Measurements from ENCODE around the gene ZNF385B.
"Not testable (repeated sequence)": the region's sequence is repeated elsewhere in the genome, so short reads cannot be mapped to it uniquely, and the experiment has no call there.

The ZNF385B gene

DNA sequence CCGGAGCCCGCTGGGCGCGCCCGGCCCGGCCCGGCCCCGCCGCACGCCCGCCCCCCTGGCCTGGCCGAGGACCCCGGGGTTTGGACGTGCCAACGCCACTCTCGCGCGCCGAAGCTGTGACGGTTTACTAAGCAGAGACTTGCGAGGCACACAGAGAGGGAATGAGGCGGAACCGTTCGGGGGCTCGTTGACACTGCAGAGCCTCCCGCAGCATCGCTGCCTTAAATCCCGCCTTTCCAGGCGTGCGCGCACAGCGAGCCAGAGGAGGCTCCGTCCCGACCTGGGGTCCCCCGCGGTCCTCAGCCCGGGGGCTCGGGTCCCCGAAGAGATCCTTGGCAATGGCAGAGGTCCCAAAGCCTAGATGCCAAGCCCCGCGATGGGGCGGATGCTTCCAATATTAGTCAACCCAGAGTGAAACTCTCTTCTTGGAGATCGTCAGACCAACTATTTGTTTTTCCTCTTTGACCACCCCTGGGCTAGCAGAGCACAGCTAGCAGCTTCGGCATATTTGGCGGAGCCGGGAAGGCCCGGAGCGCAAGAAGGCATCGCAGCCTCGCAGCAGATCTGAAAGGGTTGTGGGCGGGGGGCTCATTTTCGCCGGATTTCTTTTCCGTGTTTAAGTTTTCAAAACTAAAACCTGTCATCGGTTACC lies at the start of gene ZNF385B:
ZNF385B (minus strand) TSS at position 197 of the 652 bp plus-strand sequence.
- DNase-seq (no peak), ATAC-seq (no peak)

DNA sequence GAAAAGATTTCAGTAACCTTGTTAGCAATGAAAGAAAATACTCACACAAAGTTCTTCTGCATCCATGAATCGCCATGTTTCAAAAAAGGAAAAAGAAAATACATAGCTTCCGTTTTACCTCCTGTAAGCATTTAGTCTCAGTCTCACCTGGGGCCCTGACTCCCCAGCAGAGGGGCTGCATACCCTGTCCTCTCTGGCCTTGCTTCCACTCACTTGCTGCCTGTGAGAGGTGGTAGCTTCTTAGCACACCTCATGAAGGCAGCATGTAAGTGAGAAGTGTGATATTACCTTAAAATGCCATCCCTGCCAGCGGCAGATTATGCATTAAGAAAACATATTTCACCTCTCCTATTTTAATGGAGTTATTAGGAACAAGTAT lies 49.3 kb upstream of the ZNF385B start:
- ATAC-seq (no peak), DNase-seq (no peak)

DNA sequence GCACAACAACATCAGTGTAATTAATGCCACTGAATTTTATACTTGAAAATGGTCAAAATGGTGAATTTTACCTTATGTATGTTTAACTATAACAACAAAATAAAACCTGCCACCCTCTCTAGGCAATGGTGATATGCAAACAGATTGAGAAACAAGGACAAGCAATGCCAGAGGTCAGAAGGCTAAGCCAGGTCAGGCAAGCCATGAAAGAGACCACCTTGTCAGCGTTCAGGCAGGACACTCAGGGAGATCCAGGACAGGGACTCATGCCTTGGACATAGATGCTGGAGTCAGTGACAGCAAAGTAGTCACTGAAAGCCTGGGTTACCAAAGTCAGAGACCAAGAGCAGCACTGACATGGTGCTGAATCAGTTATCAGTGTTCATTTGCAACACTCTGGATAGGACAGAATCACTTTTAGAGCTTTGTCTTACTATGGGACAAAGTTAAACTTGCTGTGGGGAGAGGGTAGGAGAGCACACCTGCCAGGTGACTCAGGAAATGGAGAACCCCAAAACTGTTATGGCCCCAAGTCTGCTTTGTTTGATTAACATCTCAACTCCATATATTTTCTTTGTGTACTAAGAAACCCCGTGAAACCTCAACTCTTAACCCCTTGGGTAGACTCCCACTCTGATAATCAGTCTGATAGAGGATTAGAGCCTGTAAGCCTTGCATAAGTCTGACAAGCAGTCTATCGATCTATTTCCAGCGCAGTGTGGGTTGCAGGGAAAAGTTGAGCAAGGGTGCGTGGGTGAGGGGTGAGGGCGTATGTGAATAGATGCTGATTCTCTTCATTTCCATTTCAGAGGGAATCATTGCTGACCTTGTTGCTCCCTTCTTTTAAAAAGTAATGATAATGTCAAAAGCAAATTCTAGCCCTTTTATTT lies 48.7 kb upstream of the ZNF385B start:
- DNase-seq (no peak), ATAC-seq (no peak)

DNA sequence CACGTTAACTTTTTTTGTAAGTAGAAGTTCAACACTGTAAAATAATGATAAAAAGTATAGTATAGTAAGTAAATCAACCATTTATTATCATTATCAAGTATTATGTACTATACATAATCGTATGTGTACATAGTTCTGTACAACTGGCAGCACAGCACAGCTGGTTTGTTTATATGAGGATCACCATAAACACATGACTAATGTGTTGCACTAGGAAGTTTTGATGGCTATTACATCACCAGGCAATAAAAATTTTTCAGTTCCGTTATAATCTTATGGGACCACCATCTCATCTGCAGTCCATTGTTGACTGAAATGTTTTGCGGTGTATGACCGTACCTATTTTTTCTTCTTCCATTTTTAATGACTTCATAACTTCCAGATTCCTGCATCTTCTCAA lies 39.2 kb upstream of the ZNF385B start:
- DNase-seq (no peak), ATAC-seq (no peak)

DNA sequence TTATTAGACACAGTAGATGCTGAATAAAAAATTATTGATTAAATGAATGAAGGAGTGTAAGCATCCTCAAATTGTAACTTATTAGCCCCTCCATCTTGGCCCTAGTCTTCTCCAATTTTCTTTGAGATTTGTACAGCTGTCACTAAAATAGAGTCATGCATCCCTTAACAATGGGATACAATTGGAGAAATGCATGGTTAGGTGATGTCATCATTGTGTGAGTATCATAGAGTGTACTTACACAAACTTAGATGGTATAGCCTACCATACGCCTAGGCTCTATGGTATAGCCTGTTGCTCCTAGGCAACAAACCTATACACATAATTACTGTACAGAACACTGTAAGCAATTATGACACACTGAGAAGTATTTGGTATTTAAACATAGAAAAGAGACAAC lies 38.3 kb upstream of the ZNF385B start:
- no peak for ATAC-seq
- DNase-seq: no peak

DNA sequence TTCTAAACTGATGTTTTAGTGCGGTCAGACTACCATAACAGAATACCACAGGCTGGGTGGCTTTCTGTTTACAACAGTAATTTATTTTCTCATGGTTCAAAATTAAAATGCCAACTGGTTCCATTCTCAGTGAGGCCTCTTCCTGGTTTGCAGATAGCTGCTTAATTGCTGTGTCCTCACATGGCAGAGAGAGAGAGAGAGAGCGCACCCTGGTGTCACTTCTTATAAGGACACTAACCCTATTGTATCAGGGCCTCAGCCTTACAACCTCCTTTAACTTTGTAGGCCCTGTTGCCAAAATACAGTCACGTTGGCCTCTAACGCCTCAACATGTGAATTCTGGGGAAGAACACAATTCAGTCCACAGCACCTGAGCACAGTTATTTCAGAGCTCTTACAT lies 37.5 kb upstream of the ZNF385B start:
- no peak for DNase-seq
- peak; percentile 46 for ATAC-seq

DNA sequence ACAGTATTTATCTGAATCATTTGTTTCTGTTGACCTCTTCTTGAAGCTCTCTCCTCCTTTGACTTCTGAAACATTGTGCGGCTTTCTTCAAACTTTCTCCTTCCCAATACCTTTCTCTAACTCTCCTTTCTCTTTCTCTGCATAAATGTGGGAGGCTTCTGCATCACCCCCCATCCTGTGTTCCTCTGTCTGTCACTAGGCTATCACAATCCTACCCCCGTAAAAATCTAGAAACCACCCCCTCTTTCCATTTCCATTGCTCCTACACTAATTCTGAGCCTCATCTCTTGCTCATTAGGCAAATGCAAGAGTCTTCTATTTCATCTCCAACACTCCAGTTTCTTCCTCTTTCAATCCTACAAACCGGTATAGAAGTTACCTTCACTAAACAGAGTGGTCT lies 32.2 kb upstream of the ZNF385B start:
- DNase-seq (no peak), ATAC-seq (no peak)

DNA sequence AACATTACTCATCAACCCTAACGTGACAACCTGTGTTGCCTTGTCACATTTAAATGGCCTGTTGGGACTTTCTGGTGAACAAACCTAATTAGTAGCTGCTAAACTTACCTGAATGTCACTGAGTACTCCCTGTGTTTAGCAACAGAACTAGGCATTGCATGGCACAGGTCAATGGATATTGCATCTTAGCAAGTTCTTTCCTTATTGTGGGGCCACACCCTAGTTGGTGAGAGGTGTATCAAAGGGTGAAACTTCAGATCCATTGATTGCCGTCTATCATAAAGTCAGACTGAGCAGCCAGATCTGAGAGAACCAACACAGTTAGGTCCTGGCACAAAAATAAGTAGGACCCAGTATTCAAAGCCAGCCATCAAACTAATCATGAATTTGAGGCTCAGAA lies 29.8 kb upstream of the ZNF385B start:
- no peak for ATAC-seq
- no peak for DNase-seq

DNA sequence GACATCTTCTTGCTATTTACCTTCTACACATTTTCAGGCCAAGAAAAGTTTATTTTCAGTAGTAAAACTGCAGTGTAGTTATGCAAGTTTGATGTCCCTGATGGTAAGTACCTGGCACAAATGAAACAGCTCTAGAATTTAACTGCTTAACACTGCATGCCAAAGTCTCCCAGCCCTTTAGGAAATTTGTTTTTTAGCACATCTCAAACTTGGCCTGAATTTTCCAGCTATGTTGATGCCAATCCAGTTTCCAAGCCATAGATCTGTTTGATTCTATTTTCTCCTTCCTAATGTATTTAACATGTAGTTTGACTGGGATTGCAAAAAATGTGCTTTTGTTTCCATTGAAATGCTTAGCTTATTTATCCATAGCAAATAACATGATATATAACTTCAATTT lies 29.3 kb upstream of the ZNF385B start:
- no peak for ATAC-seq
- no peak for DNase-seq

DNA sequence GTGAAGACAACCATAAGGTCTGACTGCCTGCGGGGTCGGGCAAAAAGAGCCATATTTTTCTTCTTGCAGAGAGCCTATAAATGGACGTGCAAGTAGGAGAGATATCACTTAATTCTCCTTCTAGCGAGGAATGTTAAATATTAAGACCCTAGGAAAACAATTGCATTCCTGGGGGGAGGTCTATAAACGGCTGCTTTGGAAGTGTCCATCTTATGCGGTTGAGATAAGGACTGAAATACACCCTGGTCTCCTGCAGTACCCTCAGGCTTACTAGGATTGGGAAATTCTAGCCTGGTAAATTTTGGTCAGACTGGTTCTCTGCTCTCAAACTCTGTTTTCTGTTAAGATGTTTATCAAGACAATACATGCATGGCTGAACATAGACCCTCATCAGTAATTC lies 27.2 kb upstream of the ZNF385B start:
- DNase-seq, ATAC-seq: not testable (repeated sequence)

DNA sequence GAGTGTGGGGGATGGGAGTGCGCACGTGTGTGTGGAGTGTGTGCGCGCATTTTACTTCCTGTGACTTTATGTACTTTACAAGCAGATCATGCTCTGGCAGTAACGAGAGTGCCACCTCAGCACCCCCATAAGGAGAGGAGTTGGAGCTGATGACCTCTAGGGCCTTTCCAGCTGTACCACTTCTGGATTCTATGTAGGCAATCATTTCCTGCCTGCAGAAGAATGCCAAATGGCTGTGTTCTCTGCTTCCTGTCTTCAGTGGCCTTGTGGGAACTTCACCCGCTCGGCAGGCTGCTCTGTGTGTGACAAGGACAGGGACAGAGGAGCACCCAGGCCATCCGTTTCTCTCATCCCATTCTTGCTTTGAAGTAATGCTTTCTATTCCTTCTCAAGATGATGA lies 22.8 kb upstream of the ZNF385B start:
- no peak for DNase-seq
- ATAC-seq: no peak

DNA sequence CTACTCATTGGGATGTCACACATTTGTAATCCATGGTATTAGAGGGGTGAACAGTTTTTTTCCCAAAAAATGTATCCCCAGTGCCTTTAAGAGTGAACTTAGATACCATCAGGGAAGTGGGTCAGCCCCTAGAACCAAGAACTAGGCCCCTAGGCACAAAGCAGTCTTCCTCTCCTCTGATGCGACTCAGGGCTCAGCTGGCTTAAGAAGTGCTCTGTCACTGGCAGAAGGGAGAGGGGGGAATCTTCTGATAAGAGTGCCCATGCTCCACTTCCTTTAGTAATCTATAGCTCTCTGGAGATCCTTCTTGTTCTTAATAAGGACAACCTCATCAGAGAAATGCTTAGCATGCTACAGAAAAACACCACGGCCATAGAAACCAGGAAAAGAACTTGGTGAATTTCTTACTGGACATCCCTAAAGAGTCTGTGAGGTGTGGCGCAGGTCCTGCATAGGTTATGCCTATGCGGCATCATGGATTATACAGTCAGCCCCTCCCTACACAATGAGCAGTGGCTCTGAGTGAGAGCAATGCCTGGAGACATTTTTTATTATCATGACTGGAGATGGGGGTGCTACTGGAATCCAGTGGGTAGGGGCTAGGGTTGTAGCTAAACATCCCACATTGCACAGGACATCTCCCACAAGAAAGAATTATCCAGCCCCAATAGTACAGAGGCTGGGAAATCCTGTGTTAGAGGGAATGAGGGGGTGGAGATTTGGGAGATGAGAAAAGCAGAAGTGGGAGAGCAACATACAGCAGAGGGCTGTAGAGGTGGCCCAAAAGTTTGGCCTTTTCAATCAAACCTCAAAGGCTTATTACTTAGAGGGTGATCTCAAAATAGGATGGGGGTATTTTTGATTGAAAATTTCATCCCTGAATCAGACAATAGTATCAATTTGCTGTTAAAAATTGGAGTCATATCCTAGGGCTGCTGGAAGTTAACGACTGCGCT lies 21.7 kb upstream of the ZNF385B start:
- no peak for ATAC-seq
- DNase-seq: no peak

DNA sequence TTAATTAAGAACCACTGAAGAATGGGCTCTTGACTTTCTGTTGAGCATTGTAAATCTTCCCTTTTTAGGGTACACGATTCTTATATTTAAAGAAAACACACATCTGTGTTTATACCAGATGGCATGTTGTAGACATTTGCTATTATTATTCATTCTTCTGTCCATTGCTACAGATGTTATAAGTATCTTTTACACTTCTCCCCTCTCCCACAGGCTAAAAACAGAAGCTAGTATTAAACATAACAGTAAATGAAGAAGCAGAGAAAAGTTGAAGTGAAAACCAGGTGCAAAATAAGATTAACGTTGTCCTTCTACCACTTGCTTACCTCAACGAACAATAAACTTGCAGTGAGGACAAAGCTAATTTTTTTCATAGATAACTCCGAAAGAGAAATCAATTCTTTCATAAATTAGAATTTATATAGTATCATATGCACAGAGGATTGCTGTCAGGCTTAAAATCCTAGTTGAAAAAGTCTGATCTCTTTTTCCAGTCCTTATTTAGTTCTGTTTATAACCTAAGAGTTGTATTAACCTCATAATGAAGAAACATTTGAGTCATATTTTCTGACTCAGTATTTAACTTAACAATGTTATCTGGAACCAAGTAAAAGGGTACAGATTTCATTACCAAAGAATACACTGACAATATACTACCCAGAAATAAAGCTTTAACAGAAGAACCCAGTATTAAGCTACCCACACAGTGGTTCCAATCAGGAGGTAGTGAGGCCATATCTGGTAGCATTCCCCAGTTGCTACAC lies 16.4 kb upstream of the ZNF385B start:
- no peak for DNase-seq
- no peak for ATAC-seq

DNA sequence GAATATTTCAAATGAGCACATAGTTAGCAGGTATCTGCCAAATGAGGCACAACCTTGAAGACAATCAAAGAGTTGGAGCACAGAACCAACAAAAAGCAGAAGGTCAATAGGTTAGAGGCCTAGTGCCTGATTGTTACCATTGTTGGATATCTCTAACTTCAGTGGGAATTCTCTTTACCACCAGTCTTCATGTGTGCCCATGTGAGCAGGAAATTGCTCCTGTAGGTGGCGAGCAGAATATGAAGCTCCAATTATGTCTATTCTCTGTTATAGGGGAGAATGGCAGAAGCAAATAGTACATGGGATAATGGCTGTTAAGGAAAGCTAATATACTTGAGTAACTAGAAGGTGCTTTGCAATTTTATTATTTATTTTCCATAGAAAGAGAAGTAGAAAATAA lies 14.9 kb upstream of the ZNF385B start:
- ATAC-seq (no peak), DNase-seq (no peak)

DNA sequence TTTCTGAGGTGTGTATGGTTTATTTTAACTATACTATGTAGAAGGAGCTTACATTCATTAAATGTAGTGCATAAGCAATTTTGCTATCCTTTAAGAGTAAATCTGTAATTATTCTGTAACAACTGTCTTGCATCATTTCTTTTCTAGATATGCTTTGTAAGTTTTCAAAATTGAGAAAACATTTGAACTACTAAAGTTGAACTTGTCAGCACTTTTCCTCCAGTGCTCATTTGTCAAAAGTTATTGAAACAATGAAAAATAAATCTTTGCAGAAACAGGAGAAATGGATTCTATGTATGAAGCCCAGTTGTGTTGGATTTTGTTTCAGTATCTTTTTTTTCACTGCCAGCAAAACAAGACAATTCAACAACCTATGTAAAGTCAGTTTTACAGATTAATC lies 14.5 kb upstream of the ZNF385B start:
- no peak for ATAC-seq
- no peak for DNase-seq

DNA sequence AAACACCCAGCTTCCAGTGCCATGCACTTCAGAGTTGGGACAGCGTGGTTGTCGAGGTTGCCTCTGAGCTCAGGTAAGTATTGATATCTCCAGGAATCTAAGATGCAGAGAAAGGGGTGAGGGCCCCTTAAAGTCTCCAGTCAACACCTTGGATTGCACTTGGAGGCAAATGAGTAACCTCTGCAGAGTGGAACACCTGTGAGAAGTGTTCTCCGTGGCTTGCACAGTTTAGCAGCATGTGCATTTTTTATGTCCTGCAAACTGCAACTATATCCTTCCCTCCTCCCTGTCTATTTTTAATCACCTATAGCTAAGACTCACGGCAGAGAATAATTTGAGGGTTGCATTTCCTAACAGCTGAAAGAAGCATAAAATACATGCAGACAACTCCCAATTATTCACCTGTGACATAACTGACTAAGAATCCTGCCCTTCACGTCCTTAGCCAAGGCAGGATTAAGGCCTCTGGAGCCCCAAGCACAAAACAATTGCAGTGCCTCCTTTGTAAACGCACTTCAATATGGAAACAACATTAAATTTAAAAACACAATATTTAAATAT lies 1.6 kb upstream of the ZNF385B start:
- DNase-seq (no peak), ATAC-seq (no peak)

DNA sequence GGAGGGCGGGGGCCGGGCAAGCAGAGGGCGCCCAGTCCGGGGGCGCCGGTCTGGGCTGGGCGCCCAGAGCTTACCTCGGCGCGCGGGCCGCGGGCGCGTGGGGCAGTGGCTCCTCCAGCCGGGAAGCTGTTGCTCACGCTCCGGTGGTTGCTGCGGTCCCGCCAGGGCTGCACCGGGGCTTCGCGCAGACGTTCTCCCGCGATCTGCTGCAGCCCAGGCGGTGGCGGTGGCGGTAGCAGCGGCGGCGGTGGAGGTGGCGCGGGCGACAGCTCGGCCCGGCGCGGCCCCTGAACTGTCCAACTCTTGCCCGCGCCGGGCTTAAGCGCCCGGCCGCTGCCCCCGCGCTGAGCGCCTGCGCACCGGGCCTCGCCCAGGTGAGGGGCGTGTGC lies 391 bp downstream of the ZNF385B start:
- ATAC-seq: no peak
- DNase-seq: peak; percentile 6

DNA sequence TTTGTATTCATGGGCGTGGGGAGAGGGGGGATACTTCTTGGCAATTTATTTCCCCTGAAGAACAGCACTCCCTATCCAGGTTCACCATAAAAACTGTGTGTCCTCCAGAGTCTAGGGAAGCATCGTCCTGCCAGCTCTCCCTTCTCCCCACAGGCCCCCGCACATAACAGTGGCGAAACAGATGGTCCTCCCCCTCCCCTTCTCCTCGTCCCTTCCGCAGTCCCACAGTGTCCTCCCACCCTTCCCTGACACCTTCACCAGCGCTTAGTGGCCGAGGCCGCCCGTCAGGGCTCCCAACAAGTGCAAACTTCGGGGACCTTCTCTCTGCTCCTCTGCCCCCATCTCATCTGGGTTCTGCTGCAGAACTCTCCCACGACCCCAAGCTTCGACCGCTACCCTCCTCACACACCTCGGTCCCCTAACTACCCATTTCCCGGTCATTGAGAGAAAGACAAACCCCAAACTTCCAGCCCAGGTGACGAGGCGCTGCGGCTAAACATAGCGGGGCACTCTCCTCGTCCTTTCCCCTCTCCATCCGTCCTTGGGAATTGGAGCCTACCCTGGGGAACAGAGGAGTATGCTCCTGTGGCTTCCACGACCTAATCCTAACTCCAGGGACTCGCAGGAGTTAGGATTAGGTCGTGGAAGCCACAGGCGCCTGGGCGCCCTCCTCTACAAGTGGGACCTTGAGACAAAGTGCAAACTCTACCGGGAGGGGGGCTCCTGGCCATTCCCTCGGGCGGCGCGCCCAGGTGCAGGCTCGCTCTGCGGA lies 971 bp downstream of the ZNF385B start:
- no peak for DNase-seq
- no peak for ATAC-seq

DNA sequence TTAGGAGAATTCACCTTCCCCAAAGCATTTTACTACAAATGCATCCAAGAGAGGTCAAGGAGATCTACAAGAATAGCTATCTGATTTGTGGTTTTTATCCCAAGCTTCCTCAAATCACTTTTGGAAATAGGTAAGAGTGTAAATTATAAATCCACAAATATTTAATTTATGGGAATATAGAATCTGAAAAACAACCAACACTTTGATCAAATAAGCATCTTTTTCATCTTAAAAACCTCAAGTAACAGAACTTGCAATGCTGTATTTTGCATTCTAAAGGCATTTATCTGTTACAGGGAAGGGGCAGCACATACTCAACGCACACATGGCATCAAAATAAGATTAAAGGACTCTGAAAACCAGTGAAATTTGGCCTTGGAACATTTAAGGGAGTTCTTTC lies 1.9 kb downstream of the ZNF385B start:
- no peak for ATAC-seq
- no peak for DNase-seq

DNA sequence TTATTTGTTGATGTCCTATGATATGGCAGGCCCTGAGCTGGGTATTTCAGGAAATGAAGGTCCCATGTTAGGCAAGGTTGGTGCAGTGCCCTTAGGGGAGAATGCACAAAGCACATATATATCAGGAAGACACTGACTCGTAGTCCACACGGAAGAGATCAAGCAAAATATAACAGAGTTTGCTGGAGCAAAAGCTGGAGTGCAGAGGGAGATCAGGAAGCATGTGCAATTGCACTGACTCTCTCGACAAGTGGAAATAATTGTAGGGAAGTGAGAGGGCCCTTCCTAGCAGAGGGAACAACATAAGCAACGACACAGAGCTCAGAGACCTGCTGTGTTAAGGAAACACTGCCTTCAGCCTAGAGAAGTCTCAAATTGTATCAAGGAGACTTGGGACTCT lies 4.2 kb downstream of the ZNF385B start:
- DNase-seq (no peak), ATAC-seq (no peak)

DNA sequence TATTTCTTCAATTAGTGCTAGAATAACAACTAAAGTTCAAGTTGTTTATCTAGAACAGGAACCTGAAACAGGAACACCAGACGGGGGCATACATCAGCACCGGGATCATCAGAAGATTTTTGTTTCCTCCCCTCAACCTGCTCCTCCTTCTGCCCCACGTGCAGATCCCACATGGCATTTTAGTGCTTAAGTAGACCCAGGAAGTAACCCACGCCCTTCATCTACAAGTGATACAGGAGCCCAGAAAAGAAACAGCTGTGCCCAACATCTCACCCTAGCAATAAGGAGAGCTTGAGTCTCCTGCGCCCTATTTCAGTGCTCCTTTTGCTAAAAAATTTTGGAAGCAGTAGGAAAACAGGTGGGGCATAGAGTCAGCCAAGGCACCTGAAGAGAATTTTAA lies 5.2 kb downstream of the ZNF385B start:
- no peak for ATAC-seq

More for the DNA sequence above, 5.2 kb downstream of the ZNF385B start:
- DNase-seq: no peak
